Activated T-cell treated with anti-CD3 and anti-CD28 coated beads for 4 hours (primary cell): ENCODE measurements around the gene MYMX.
"Not testable (repeated sequence)": the region's sequence is repeated elsewhere in the genome, so short reads cannot be mapped to it uniquely, and the experiment has no call there.

Experiments
- DNase-seq: peaks from one replicate; pipeline ENCODE4 v3.0.0-alpha.2; 2020

Gene MYMX

GRCh38 chr6:44221291-44221960 lies 4.7 kb downstream of the MYMX start:
- DNase-seq = peak; percentile 49

- DNase-seq = no peak
These were observed 5.2 kb downstream of the MYMX start for GRCh38 chr6:44221961-44222335.

- no peak for DNase-seq
These were observed 6.0 kb downstream of the MYMX start for GRCh38 chr6:44222486-44223318.

- peak; percentile 81 for DNase-seq
These were observed 6.7 kb downstream of the MYMX start, which contains the start of gene SLC29A1 for GRCh38 chr6:44223319-44224028. TSS of gene SLC29A1 (plus strand) at chr6:44223595. CDS start at chr6:44227314, 3,719 bp downstream.

- DNase-seq = no peak
These were observed 7.6 kb downstream of the MYMX start for GRCh38 chr6:44224029-44224964.

GRCh38 chr6:44224965-44225305 lies 8.2 kb downstream of the MYMX start:
- DNase-seq = no peak

- DNase-seq = no peak
These were observed 9.0 kb downstream of the MYMX start for GRCh38 chr6:44225579-44226325.

GRCh38 chr6:44226368-44227147 lies 9.8 kb downstream of the MYMX start:
- no peak for DNase-seq

GRCh38 chr6:44227148-44227793 lies 10.5 kb downstream of the MYMX start:
- no peak for DNase-seq

- DNase-seq = no peak
These were observed 11.3 kb downstream of the MYMX start for GRCh38 chr6:44228031-44228430.

- DNase-seq = no peak
These were observed 11.7 kb downstream of the MYMX start for GRCh38 chr6:44228433-44228832.

- DNase-seq = no peak
These were observed 12.1 kb downstream of the MYMX start for GRCh38 chr6:44228836-44229235.

GRCh38 chr6:44229376-44230033 lies 12.8 kb downstream of the MYMX start:
- no peak for DNase-seq

GRCh38 chr6:44230034-44230675 lies 13.4 kb downstream of the MYMX start:
- DNase-seq = no peak

GRCh38 chr6:44231426-44231825 lies 14.7 kb downstream of the MYMX start:
- not testable (repeated sequence) for DNase-seq

- no peak for DNase-seq
These were observed 16.2 kb downstream of the MYMX start for GRCh38 chr6:44232676-44233566.

- DNase-seq = no peak
These were observed 16.9 kb downstream of the MYMX start for GRCh38 chr6:44233567-44234100.
